Sigmoid colon (tissue), 7 donors: ENCODE results near the gene FUS. TPM values are rescaled to one million over a fixed set of nuclear protein-coding genes. Genes with fewer than 3 reads are reported as not detected.
A peak's percentile ranks its signal among the peaks of the same experiment; 100 is the strongest.

Source experiments
- DNase-seq: peaks from one replicate; pipeline ENCODE4 v3.0.0-alpha.2; 2019
- H3K27ac ChIP-seq, 4 donors: fragments of 200-600 bp; sonication (generic); one replicate each; pipeline ENCODE4 v1.5.1; 2016 to 2019; ENCODE audit warnings: mild to moderate bottlenecking in 1 of 4
- H3K27me3 ChIP-seq, 3 donors: fragments of 200-600 bp; sonication (generic); one replicate each; pipeline ENCODE4 v1.5.1; 2019; ENCODE audit warnings: mild to moderate bottlenecking in 1 of 3
- H3K36me3 ChIP-seq, 4 donors: fragments of 200-600 bp; sonication (generic); one replicate each; pipeline ENCODE4 v1.5.1; 2016 to 2019
- H3K4me1 ChIP-seq, 4 donors: fragments of 200-600 bp; sonication (generic); one replicate each; pipeline ENCODE4 v1.5.1; 2017 to 2019
- H3K4me3 ChIP-seq, 4 donors: fragments of 200-600 bp; sonication (generic); one replicate each; pipeline ENCODE4 v1.5.1; 2017 to 2019; ENCODE audit warnings: mild to moderate bottlenecking in 2 of 4, moderate library complexity in 1 of 4
- H3K9me3 ChIP-seq, 4 donors: fragments of 200-600 bp in 3 of 4; sonication (generic) in 3 of 4; one replicate each; pipeline versions ENCODE4 v1.5.1 to v1.6.1; 2013 to 2019
- EP300 ChIP-seq, 4 donors: sonication (generic); formaldehyde crosslinking; IDR thresholded peaks; one replicate each; pipeline ENCODE4 v1.6.1; 2017; ENCODE audit warnings: antibody characterized with exemption in 4 of 4
- POLR2A ChIP-seq, 2 donors: fragments of 450-650 bp; IDR thresholded peaks; one replicate each; pipeline ENCODE4 v1.6.1; 2016; ENCODE audit warnings: antibody characterized with exemption in 2 of 2, mild to moderate bottlenecking in 2 of 2, moderate library complexity in 2 of 2
- POLR2AphosphoS5 ChIP-seq, 4 donors: sonication (generic); formaldehyde crosslinking; IDR thresholded peaks; one replicate each; pipeline ENCODE4 v1.6.1; 2017; ENCODE audit warnings: antibody characterized with exemption in 4 of 4
- WGBS, 2 donors: extraction: QIAGEN DNeasy Blood & Tissue Kit; methylation state at CpG; one replicate each; pipeline ENCODE4 v1.1.7; 2013; 5-methylcytosine and 5-hydroxymethylcytosine counted together
- intact Hi-C: fragments of 100-400 bp; cut with DNase I; formaldehyde crosslinking; loops from one replicate; pipeline ENCODE4 v1.15.1; 2023
- polyA plus RNA-seq, 3 donors: library from polyadenylated mRNA; stranded (reverse); fragments of 200-250 nt; gene quantifications; one replicate each; pipeline ENCODE4 v1.2.3, GENCODE V29; 2013
- total RNA-seq, 4 donors: library from RNA; depleted of rRNA; stranded (reverse); fragments of >200 nt; gene quantifications; one replicate each; pipeline ENCODE4 v1.1.0, GENCODE V29; 2016
- TF ChIP-seq, protein P1 (sequence below), 4 experiments: fragments of 450-650 bp in 3 of 4; fragments of 200-600 bp in 1 of 4; IDR thresholded peaks; one replicate each; pipeline ENCODE4 v1.5.1; 2016 to 2019; ENCODE audit warnings: antibody characterized with exemption in 4 of 4, mild to moderate bottlenecking in 3 of 4, moderate library complexity in 2 of 4
- donor health status: healthy with polysubstance abuse.
- donor health status: Bipolar disorder and iron deficiency.
- donor health status: healthy.

FUS gene
- total and polyA plus RNA-seq, 7 donors = 44.1 to 262 (median 63.9) TPM

DNA sequence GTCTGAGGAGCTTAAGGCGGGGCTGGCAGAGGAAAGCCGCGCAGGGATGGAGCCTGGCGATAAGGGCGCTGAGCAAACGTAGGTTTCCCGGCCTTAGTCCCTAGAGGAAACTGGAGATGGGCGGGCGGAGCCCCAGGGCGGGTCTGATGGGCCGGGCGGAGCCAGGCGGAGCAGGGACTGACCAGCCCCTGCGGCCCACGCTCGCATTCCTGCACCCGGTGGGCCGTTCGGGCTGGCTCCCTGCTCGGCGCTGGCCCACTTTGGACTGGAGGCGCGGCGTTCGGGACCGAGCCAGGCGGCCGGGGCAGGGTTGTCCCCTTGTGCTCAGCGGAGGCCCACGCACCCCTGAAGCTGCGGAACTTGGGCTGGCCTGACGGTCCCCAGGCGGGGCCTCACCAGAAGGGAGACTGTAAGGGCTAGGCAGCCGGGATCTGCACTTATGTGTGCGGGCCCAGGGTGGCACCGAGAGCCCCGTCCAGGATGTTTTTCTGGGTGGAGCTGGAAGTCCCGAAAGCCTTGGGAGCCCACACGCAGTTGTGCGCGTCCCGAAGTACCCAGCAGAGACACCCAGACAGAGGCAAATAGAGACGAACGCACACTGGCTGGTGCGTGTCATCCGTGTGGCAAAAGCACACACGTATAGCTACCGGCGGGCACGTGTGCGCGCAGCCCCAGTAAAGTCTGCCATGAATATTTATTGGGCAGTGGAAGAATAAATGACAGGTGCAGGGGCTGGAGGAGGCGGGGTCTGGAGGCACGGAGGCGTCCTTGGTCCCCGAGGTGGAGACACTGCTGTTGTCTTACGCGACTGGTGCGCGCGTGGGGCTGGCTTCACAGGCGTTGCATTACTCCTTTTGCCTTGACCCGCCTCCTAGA is 35.6 kb downstream of the FUS start:
- intact Hi-C loops = no loop called here
- Histone ChIP-seq H3K4me3 (peak overlapping the region in 3 of 4 donors; percentile 31 to 49 (median 47)), H3K9me3 (no peaks in the 10 kb centered on the region), H3K4me1 (peaks cover 0 to 29% (median 27%) of the 10 kb centered on the region in 4 donors), H3K27ac (no peak overlapping the region), H3K36me3 (no peaks in the 10 kb centered on the region), H3K27me3 (peaks cover 31 to 66% (median 56%) of the 10 kb centered on the region in 3 donors)
- 1% methylated on average over 63 of the region's 63 CpGs for WGBS, 2 donors
- DNase-seq = no peak
- no peak for TF ChIP-seq POLR2A (IDR thresholded peaks at IDR 0.05)
- TF ChIP-seq EP300 (IDR thresholded peaks at IDR 0.05) = no peak
- TF ChIP-seq, protein P1, sequence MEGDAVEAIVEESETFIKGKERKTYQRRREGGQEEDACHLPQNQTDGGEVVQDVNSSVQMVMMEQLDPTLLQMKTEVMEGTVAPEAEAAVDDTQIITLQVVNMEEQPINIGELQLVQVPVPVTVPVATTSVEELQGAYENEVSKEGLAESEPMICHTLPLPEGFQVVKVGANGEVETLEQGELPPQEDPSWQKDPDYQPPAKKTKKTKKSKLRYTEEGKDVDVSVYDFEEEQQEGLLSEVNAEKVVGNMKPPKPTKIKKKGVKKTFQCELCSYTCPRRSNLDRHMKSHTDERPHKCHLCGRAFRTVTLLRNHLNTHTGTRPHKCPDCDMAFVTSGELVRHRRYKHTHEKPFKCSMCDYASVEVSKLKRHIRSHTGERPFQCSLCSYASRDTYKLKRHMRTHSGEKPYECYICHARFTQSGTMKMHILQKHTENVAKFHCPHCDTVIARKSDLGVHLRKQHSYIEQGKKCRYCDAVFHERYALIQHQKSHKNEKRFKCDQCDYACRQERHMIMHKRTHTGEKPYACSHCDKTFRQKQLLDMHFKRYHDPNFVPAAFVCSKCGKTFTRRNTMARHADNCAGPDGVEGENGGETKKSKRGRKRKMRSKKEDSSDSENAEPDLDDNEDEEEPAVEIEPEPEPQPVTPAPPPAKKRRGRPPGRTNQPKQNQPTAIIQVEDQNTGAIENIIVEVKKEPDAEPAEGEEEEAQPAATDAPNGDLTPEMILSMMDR (IDR thresholded peaks at IDR 0.05) = no peak
- no peak for TF ChIP-seq POLR2AphosphoS5 (IDR thresholded peaks at IDR 0.05)

DNA sequence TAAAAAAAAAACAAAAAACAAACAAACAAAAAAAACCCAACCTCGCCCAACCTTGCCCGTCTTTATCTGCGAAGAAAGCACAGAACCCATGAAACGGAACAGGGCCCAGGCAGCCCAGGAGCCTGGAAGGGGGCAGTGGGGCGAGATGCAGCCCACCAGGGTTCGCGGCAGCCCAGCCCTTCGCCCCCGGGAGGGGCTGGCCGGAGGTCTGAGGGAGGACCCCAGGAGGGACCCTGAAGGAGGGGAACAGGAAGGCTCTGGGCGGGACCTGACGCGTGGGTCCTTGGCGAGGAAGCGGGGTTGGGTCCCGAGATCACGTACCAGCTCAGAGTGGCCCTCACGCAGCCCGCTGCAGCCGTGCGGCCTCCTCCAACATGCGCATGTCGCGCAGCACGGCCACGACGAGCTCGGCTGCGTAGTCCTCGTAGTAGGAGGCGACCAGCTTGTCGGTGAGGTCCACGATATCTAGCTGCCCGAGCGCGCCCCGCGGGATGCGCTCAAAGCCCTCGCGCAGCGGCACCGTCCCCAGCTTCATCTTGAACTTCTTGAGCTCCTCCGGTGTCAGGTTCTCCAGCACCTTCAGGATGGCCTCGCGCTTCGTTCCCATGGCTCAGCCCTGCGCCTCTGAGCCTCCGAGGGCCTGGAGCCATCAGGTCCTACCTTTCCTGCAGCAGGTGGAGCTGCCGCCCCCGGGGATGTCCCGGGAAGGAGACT is 36.6 kb downstream of the FUS start, which contains the start of gene PYDC1:
Gene PYDC1, minus strand, starts transcription at position 714 of the 714 bp plus-strand sequence. Its CDS starts 107 bp downstream, at position 607.
- WGBS, 2 donors = 4 to 9% methylated on average over 52 of the region's 52 CpGs
- no peak for DNase-seq

DNA sequence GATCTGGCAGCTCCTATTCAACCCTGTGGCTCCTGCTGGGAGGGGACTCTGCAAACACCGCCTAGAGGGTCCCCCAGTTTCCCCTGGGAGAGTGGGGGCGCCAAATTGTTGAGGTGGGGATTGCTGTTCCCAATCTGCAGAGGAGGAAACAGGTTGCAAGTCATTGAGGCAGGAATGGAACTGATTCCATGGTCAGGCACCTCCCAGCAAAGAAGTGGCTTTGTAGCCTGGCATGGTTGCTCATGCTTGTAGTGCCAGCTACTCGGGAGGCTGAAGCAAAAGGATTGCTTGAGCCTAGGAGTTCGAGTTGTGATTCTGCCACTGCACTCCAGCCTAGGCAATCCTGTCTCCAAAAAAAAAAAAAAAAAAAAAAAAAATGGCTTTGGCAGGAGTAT is 37.2 kb downstream of the FUS start:
- H3K27ac ChIP-seq = no peak overlapping the region
- 18 to 36% methylated on average over 4 of the region's 4 CpGs for WGBS, 2 donors
- intact Hi-C loops = no loop called here
- H3K27me3 ChIP-seq = peaks cover 31 to 72% (median 56%) of the 10 kb centered on the region in 3 donors
- H3K9me3 ChIP-seq = no peaks in the 10 kb centered on the region
- H3K4me1 ChIP-seq = peaks cover 0 to 29% (median 27%) of the 10 kb centered on the region in 4 donors
- DNase-seq = no peak
- TF ChIP-seq EP300 (IDR thresholded peaks at IDR 0.05) = no peak
- TF ChIP-seq POLR2A (IDR thresholded peaks at IDR 0.05) = no peak
- TF ChIP-seq, protein P1 (IDR thresholded peaks at IDR 0.05) = no peak
- no peak for TF ChIP-seq POLR2AphosphoS5 (IDR thresholded peaks at IDR 0.05)
- peak overlapping the region in 1 of 4 donors; percentile 14 for H3K4me3 ChIP-seq
- no peaks in the 10 kb centered on the region for H3K36me3 ChIP-seq

More for the DNA sequence above, 36.6 kb downstream of the FUS start, which contains the start of gene PYDC1:
- intact Hi-C loops = no loop called here
- TF ChIP-seq EP300 (IDR thresholded peaks at IDR 0.05) = no peak
- TF ChIP-seq POLR2AphosphoS5 (IDR thresholded peaks at IDR 0.05) = no peak
- no peak for TF ChIP-seq POLR2A (IDR thresholded peaks at IDR 0.05)
- TF ChIP-seq, protein P1 (IDR thresholded peaks at IDR 0.05) = no peak
- Histone ChIP-seq H3K4me1 (peaks cover 0 to 29% (median 27%) of the 10 kb centered on the region in 4 donors), H3K4me3 (peak within 1 kb of the TSS in 3 of 4 donors; percentile 14 to 49 (median 47)), H3K36me3 (no peaks in the 10 kb centered on the region), H3K27ac (no peak within 1 kb of the TSS), H3K9me3 (no peaks in the 10 kb centered on the region), H3K27me3 (peaks cover 31 to 72% (median 56%) of the 10 kb centered on the region in 3 donors)

DNA sequence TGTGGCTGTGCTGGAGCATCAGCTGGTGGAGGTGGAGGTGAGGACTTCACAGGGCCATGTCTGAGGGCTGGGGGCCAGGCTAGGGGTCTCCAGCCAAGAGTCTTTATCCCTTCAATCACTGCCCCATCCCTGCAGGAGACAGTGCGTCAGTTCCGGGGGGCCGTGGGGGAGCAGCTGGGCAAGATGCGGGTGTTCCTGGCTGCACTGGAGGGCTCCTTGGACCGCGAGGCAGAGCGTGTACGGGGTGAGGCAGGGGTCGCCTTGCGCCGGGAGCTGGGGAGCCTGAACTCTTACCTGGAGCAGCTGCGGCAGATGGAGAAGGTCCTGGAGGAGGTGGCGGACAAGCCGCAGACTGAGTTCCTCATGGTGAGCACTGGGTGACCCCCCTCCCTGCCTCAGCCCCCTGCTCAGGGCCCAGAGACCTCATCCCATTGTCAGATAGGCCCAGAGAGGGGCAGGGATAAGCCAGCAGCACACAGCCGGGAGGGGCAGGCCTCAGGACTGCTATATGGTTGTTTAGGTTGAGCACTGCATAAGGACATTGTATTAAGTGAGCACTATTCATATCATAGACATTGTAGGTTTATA is 39.3 kb downstream of the FUS start:
- H3K27ac ChIP-seq = no peak overlapping the region
- H3K36me3 ChIP-seq = no peaks in the 10 kb centered on the region
- intact Hi-C loops = no loop called here
- no peak for DNase-seq
- H3K4me3 ChIP-seq = no peak overlapping the region
- no peaks in the 10 kb centered on the region for H3K9me3 ChIP-seq
- peaks cover 0 to 29% (median 27%) of the 10 kb centered on the region in 4 donors for H3K4me1 ChIP-seq
- H3K27me3 ChIP-seq = peaks cover 31 to 66% (median 52%) of the 10 kb centered on the region in 3 donors
- no peak for TF ChIP-seq POLR2A (IDR thresholded peaks at IDR 0.05)
- TF ChIP-seq, protein P1 (IDR thresholded peaks at IDR 0.05) = no peak
- no peak for TF ChIP-seq EP300 (IDR thresholded peaks at IDR 0.05)
- no peak for TF ChIP-seq POLR2AphosphoS5 (IDR thresholded peaks at IDR 0.05)
- WGBS, 2 donors = 91% methylated on average over 15 of the region's 15 CpGs
